ENCODE results near the gene SEC11C.
"Not testable (repeated sequence)": the region's sequence is repeated elsewhere in the genome, so short reads cannot be mapped to it uniquely, and the experiment has no call there.

SEC11C gene

DNA sequence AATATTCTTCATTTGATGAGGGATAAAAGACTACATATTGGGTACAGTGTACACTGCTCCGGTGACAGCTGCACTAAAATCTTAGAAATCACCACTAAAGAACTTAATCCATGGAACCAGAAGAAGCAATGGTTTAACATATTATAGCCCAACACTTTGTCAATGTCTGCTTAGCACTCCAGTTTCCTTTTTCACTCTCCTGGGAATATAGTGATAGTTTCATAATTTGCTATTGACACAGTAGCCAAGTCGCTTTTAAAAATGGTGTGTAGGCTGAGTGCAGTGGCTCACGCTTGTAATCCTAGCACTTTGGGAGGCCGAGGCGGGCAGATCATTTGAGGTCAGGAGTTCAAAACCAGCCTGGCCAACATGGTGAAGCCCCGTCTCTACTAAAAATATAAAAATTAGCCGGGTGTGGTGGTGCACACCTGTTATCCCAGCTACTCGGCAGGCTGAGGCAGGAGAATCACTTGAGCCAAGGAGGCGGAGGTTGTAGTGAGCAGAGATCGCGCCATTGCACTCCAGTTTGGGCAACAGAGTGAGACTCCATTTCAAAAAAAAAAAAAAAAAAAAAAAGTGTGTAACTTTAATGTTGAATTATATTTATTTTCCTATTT, 3.2 kb downstream of the SEC11C start:
- H3K4me3 ChIP-seq (ENCODE audit: low read depth, low read length), result not testable (repeated sequence)

DNA sequence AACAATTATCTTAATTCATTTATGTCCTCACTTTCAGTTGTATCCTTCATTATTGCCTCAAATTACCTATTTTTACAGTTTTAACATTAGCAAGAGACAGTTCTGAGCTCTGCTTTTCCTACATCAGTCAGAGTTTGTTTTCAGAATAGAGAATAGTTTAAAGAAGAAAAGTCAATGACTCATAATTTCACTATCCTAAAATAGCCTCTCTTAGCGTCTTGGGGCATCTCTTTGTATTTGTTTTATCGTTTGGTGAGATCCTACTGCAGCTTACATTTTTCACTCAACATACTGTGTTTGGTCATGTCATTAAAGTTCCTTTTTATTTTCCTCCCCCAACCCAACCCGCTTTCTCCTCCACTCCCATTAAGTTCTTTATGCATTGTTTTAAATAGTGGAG, 3.8 kb downstream of the SEC11C start:
- H3K4me3 ChIP-seq (ENCODE audit: low read depth, low read length), result no peak overlapping the region
- DNase-seq (ENCODE audit: low read depth), result no peak

More for the DNA sequence above, 3.2 kb downstream of the SEC11C start:
- not testable (repeated sequence) for DNase-seq (ENCODE audit: low read depth)

DNA sequence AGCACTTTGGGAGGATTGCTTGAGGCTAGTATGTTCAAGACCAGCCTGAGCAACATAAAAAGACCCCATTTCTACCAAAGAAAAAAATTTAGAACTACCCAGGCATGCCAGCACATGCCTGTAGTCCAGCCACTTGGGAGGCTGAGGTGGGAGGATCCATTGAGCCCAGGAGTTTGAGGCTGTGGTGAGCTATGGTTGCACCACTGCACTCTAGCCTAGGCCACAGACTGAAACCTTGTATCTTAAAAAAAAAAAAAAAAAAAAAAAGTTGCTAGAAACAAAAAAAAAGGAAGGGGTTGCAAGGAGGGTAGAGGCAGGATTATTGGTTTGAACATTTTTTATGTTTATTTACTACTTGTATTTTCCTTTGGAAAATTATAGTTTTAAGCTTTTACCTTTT, 4.8 kb downstream of the SEC11C start:
- no peak overlapping the region for H3K4me3 ChIP-seq (ENCODE audit: low read depth, low read length)
- no peak for DNase-seq (ENCODE audit: low read depth)

DNA sequence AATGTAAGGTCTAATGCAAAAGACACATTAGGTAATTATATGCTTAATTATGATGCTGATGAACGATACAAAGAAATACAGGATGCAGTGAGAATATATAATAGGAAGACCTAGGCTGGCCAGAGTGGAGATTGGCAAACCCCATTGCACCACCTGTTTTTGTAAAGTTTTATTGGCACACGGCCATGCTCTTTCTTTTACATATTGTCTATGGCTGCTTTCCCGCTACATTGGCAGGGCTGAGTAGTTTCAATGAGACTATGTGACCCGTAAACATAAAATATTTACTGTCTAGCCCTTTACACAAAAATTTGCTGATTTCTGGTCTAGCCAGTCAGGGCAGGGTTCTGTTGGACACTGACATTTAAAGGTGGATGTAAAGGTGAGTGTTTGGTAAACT, 5.4 kb downstream of the SEC11C start:
- no peak for DNase-seq (ENCODE audit: low read depth)
- no peak overlapping the region for H3K4me3 ChIP-seq (ENCODE audit: low read depth, low read length)

DNA sequence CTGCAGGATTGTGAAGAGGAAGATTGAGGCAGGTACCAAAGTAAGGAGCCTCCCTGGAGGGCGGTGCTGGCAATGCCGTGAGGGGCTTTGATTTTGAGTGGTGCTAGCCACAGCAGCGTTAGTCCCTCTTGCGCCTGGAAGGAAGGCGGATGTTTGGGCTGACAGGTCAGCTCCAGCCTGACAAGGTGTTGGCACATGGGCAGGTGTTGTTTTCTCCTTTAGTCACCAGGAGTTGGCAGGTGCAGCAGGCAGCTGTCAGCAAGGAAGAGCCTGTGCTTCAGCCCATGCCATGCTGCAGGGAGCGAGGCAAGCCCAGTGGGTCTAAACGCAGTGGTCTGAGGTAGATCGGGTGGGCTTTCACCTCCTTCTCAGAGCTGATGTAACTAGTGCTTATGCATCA, 8.5 kb downstream of the SEC11C start:
- no peak for DNase-seq (ENCODE audit: low read depth)
- no peak overlapping the region for H3K4me3 ChIP-seq (ENCODE audit: low read depth, low read length)

DNA sequence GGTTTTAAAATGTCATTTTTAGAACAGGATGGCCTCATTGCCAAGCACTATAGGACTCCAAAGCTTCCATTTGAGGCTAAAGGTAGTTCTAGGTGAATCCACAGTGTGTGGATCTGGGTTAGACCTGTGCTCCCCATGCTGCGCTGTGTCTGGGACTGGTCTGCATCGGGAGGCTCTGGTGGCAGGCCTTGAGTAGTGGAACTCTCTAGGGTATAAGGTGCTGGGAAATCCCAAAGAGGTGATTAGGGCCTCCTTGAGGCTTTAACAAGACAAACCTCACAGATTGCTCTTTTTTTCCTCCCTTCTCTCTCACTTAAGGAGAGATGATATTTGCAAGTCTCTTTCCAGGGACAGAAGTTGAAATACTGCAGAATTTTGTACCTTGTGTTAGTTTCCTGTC, 9.3 kb downstream of the SEC11C start:
- no peak for DNase-seq (ENCODE audit: low read depth)
- no peak overlapping the region for H3K4me3 ChIP-seq (ENCODE audit: low read depth, low read length)

DNA sequence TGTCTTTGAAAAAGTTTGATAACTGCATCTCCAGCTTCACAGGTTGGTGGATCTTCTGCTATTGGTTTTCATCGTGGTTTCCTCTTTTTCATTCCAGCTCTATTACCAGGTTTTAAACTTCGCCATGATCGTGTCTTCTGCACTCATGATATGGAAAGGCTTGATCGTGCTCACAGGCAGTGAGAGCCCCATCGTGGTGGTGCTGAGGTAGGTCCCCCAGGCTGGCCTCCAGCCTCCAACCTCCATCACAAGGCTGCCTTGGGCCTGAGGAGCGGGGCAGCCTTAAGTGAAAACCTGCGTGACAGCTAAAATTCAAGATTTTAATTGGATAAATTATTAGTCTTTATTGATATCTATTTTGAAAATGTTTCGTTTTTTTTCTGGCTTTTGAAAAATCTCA, 9.7 kb downstream of the SEC11C start:
- H3K4me3 ChIP-seq (ENCODE audit: low read depth, low read length), result no peak overlapping the region
- no peak for DNase-seq (ENCODE audit: low read depth)

DNA sequence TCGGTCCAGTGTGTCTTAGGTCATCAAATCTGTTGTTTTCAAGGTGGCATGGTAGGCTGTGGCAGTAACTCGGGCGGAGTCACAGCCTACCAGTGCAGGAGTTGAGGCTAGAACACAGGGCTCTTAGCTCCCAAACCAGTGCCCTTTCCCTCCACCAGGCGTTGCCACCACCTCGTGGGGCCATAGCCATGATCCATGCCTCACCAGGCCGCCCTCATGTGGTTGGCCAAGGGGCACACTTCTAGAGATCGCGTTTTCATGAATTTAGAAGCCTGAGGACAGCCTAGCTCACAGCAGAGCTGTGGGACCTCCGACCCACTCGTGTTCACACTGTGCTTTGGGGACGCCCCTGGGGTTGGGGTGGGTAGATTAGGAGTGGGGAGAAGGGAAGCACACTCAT, 10.6 kb downstream of the SEC11C start:
- no peak overlapping the region for H3K4me3 ChIP-seq (ENCODE audit: low read depth, low read length)
- no peak for DNase-seq (ENCODE audit: low read depth)

DNA sequence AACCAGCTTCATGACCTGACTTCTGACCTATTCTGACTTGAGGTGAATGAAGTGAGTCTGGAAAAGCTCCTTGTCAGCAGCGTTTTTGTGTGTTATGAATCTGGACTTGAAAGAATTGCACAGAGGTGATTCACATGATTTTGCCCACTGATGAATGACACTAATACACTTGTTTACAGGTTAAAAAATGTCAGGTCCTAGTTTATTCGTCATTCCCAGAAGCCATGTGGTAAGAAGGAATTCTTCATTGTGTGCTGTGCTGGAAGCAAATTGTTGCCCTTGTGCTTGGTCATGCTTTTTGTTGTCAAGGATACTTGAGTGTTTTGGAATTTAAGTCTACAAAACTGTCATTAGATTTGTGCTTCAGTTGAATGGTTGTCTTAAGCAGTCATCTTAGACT, 15.5 kb downstream of the SEC11C start:
- DNase-seq (ENCODE audit: low read depth), result no peak
- H3K4me3 ChIP-seq (ENCODE audit: low read depth, low read length), result no peak overlapping the region

DNA sequence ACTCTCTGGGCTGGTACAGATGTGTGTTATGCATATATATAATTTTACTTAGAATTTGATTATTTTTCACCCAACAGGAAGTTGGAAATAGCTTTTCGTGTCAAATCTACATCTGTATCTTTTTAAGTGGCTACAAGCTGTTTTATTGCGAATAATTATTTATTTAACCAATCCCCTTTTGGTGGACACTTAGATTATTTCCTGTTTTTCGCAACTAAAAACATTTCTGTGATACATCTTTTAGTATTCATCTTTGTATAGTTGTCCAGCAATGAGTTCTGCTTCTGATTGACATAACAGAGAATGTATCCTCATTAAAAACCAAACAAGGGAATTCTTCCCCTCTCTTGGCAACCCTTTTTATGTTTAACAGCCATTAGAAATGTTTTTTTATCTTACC, 16.6 kb downstream of the SEC11C start:
- no peak overlapping the region for H3K4me3 ChIP-seq (ENCODE audit: low read depth, low read length)
- DNase-seq (ENCODE audit: low read depth), result no peak

DNA sequence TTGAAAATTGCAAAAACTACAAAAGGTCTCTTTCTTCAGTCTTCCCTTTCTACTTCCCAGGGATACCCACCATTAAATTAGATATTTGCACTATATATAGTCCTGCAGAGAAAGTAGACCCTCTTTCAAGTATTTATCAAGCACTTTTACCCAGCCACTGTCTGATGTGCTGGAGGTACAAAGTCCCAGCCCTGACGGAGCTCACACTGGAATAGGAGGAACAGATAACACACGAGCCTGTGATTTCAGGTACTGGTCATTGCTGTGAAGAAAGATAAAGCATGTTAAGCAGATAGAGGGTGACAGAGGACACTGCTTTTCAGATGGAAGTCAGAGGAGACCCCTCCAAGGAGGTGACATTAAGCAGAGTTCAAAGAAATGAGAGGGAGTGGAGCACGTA, 19.6 kb downstream of the SEC11C start:
- no peak overlapping the region for H3K4me3 ChIP-seq (ENCODE audit: low read depth, low read length)
- DNase-seq (ENCODE audit: low read depth), result no peak

DNA sequence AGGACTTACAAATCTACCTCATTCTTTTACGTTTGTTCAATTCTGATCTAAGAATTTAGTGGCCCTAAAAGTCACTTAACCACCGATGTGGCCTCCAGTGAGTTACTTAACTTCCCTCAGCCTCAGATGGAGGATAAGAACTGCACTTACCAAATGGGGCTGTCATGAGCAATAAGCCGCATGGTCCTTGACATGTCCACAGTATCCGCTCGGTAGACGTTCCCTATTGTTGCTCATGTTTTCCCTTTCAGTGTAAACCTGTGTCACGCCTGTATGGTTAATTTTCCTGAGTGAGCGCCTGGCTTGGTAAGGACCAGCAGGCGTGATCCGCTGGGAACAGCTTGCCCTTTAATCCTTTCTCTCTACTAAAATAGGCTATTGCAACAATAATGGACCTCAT, 20.3 kb downstream of the SEC11C start:
- no peak for DNase-seq (ENCODE audit: low read depth)

DNA sequence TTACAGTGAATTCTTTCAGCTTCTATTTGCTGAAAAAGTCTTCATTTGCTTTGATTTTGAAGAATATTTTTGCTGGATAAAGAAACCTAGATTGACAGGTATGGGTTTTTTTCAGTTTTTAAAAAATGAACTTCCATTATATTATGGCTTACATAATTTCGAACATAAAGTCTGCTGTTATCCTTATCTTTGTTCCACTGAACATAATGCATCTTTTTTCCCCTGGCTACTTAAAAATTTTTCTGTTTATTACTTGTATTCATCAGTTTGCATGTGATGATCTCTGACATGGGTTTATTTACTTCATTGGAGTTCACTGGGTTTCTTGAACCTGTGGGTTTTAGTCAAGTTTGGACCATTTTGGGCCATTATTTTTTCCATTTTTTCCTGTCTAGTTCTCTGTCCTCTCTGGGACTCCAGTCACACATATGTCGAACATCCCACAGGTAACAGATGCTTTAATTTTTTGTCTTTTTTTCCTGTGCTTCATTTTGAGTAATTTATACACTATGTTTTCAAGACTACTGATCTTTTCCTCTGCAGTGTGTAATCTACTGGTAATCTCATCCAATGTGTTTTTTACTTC, 33.1 kb downstream of the SEC11C start:
- no peak overlapping the region for H3K4me3 ChIP-seq (ENCODE audit: low read depth, low read length)
- DNase-seq (ENCODE audit: low read depth), result no peak

More for the DNA sequence above, 20.3 kb downstream of the SEC11C start:
- no peak overlapping the region for H3K4me3 ChIP-seq (ENCODE audit: low read depth, low read length)

DNA sequence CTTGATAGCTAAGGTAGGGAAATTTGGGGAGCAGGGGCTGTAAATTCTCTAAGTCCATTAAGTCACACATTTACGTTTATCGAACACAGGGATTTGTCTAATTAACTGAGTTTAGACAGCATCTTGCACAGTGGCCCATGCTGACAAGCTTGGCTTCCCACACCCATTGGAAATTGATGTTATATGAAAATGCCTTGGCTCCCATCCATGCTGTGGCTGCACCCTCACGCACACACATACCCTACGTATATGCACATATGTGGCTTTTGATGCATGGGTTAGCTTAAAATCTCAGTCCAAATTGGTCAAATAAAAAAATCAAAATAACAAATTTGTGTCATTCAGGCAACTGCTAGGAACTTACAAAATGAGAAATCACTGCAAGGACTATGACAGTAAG, 37.8 kb downstream of the SEC11C start:
- no peak overlapping the region for H3K4me3 ChIP-seq (ENCODE audit: low read depth, low read length)
- DNase-seq (ENCODE audit: low read depth), result no peak

DNA sequence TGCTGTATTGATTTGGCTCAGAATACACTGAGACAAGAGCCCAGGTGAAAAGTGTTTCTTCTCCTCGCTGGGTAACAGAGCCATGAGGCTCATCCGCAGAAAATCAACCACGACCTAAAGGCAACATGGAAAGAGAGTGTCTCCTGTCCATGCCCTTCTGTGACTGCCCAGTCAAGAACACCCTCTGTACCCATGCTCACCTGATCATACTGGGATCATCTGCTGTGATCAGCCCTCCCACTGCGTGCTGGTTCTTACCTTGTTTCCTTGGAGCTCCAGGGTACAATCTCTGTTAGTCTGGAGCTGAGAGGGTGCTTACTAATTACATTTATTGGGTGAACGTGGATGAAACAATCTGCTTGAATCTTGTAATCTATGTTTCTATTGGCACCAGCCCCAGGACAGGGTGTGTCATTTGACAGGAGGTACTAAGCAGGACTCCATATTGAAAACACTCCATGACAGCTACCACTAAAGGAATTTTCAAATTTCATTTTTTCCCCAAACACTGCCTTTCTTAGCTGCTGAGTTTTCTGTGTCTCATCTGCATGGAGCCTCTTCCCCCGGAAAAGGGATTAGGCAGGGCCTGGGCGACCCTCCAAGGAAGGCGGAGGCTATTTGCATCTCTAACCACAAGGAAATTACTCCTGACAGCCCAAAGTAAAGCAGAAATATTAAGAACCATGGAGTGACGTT, 40.6 kb downstream of the SEC11C start:
- DNase-seq (ENCODE audit: low read depth), result peak; percentile 23
- H3K4me3 ChIP-seq (ENCODE audit: low read depth, low read length), result no peak overlapping the region

DNA sequence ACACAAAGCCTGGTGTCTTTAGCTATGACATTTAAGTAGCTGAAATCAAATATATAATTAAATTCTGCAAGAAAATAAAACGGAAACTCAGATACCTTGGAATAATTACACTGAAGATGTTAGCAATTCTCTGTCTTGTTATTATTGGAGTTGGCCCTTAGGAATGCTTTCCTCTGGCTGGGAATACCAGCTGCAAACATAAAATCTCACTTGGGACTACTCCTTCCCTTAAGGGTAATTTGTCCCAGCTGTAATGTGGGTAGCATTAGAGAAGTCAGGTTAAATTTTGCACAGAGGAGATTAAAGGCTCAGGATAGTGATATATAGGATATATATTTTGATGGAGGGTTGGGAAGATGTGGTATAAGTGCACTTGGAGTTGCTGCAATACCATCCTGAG, 43.0 kb downstream of the SEC11C start:
- H3K4me3 ChIP-seq (ENCODE audit: low read depth, low read length), result no peak overlapping the region
- DNase-seq (ENCODE audit: low read depth), result no peak

DNA sequence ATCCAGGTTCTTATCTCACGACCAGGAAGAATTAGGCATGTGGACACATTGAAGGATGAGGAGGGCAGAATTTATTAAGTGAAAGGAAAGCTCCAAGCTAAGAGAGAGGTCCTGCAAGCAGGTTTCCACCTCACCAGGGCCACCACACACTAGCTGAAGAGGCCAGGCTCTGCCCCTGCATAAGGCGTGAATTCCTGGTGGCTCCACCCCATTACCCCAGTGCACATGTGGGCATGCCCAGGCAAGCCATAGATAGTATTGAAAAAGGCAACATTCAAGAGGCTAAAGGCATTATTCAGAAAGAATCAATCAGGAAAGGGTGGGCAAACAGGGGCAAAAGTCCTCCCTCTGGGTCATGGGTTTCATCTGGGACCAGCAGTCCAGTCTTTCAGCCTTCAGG, 49.3 kb downstream of the SEC11C start:
- DNase-seq (ENCODE audit: low read depth), result no peak
- H3K4me3 ChIP-seq (ENCODE audit: low read depth, low read length), result no peak overlapping the region

DNA sequence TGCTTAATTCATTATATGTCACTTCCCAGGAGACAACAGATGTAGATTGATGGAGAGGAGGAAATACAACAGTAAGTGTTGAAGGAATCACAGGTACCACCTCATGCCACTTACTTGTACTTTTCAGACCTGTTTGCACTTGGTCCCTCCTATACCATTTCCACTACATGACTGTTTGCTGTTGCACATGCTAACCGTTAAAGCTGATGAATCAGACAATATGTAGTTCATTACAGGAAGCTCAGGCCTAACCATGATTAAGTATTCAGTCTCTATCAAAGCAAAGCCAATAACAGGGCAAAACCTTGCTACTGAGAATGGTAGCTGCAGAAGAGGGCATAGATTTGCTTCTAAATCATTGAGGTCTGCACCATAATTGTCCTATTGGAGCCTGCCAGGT, 50.1 kb downstream of the SEC11C start:
- DNase-seq (ENCODE audit: low read depth), result no peak
- no peak overlapping the region for H3K4me3 ChIP-seq (ENCODE audit: low read depth, low read length)

DNA sequence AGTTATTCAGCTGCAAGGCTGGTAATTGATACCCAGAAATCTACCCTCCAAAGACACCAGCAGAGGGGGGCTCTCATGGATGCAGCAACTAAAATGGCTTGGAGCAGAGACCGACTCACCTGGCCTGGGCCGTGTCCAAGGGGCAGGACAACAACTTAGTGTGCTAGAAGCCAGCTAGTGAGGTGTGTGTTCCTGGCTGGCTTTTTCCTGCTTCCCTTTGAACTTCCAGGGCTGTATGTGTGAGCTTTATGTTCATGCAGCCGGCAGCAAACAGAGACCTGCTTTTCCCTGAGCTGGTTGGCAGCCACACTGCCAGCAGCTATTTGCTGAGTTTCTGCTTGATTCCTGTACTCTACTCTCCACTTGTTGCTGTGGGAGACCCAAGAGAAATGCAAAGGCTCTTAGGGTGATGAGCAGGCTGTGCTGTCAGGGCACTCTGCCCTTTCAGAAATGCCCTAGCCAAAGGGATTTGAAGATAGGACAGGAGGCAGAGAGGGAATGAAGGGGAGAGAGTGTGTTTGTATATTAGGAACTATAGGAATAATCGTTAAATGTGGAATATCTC, 56.6 kb downstream of the SEC11C start:
- no peak for DNase-seq (ENCODE audit: low read depth)
- no peak overlapping the region for H3K4me3 ChIP-seq (ENCODE audit: low read depth, low read length)

DNA sequence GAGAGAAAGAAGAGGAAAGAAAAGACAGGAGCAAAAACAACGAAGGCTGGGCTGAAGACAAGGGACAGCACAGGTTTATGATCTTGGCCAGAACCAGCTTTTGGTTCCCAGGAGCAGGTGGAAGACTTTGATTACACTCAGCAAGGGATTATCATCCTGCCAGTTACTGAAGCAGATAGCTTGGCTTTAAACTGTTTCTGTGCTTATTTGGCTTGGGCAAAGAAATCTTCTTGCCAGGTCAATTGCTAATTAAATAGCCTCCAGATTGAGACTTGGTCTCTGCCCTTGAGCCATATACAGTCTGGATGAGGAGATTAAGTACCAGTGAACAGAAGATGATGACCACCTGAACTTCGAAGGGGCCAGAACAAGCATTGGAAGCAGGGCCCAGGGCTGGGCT, 58.0 kb downstream of the SEC11C start:
- no peak overlapping the region for H3K4me3 ChIP-seq (ENCODE audit: low read depth, low read length)

DNA sequence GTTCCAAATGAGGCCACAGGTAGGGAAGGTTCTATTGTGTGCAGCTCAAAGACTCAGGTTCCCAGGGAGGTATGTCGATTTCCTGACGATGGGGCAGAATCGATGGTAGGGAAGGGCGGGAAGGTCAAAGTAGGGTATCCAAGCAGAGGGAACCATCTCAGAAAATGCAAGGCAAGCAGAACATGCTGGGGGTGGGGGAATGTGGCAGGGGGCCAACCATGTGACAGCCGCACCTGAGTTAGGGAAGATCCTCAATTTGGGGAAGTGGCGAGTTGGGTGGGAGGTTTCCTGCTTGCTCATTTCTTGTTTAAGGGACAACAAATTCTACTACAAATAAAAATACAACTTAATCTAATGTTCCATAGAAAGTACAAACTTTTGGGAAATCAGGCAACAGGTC, 58.5 kb downstream of the SEC11C start:
- no peak for DNase-seq (ENCODE audit: low read depth)
- no peak overlapping the region for H3K4me3 ChIP-seq (ENCODE audit: low read depth, low read length)

More for the DNA sequence above, 58.0 kb downstream of the SEC11C start:
- no peak for DNase-seq (ENCODE audit: low read depth)

Measured in skeletal muscle cell (primary cell).